A549 (cell line): ENCODE data around the gene ABLIM1. TPM values are rescaled to one million over a fixed set of nuclear protein-coding genes. Genes with fewer than 3 reads are reported as not detected.

Experiments
- ATAC-seq, 2 experiments: fragments of 200-7000 bp in 1 of 2; fragments of >200 bp in 1 of 2; cut with Nextera tagmentation in 1 of 2; cut with Tn5 transposase in 1 of 2; 3 replicates each; pipeline versions ENCODE4 v1.8.0 to v1.9.1; 2018 to 2020; ENCODE audit warnings: mild to moderate bottlenecking in 1 of 2, moderate library complexity in 1 of 2
- CTCF ChIA-PET: fragments of 300-600 bp; sonication (Branson Sonifier 250); formaldehyde crosslinking; extraction: SDS; loops from one replicate; lab custom pipeline; 2021; ENCODE audit warnings: antibody characterized with exemption, inconsistent platforms; lab: Yijun Ruan, JAX
- POLR2A ChIA-PET: fragments of 350-600 bp; formaldehyde crosslinking; extraction: SDS; loops from one replicate; lab custom pipeline; 2021; ENCODE audit warnings: antibody characterized with exemption, inconsistent platforms; lab: Yijun Ruan, JAX
- DNase-seq, 2 experiments: peaks; one replicate each; pipeline versions ENCODE4 v3.0.0 to v3.0.0-alpha.2; 2011 to 2016; ENCODE audit warnings: low read depth in 1 of 2, low spot score in 1 of 2
- FAIRE-seq: peaks from 2 replicates; lab custom pipeline; 2011; peaks lifted over from hg19 to GRCh38; lab: Jason Lieb, UNC
- H3K27ac ChIP-seq, 2 experiments: fragments of >200 bp; sonication (Bioruptor Twin); formaldehyde crosslinking; 3 replicates each; pipeline ENCODE4 v1.5.1; 2016 to 2017
- H3K4me1 ChIP-seq: fragments of >200 bp; sonication (Bioruptor Twin); formaldehyde crosslinking; 3 replicates; pipeline ENCODE4 v1.6.1; 2016
- H3K4me2 ChIP-seq: fragments of >200 bp; sonication (Bioruptor Twin); formaldehyde crosslinking; 3 replicates; pipeline ENCODE4 v1.6.1; 2016
- H3K4me3 ChIP-seq: fragments of >200 bp; sonication (Bioruptor Twin); formaldehyde crosslinking; 3 replicates; pipeline ENCODE4 v1.5.1; 2016
- H3K9me3 ChIP-seq: fragments of >200 bp; sonication (Bioruptor Twin); formaldehyde crosslinking; 3 replicates; pipeline ENCODE4 v1.6.1; 2016
- BHLHE40 ChIP-seq: IDR thresholded peaks from 2 replicates; pipeline ENCODE4 v1.6.1; 2012; ENCODE audit warnings: low read depth, low read length, inconsistent platforms
- EHF ChIP-seq: fragments of 250-450 bp; sonication (Bioruptor Pico); IDR thresholded peaks from 2 replicates; pipeline ENCODE4 v1.5.0; 2020; ENCODE audit warnings: mild to moderate bottlenecking
- ESRRA ChIP-seq: fragments of 150-350 bp; IDR thresholded peaks from 2 replicates; pipeline ENCODE4 v1.6.1; 2014; ENCODE audit warnings: mild to moderate bottlenecking, low read length, borderline replicate concordance
- HEYL ChIP-seq: fragments of 250-450 bp; sonication (Bioruptor Pico); IDR thresholded peaks from 2 replicates; pipeline ENCODE4 v1.8.0; 2021; ENCODE audit warnings: mild to moderate bottlenecking, moderate library complexity
- MYC ChIP-seq: IDR thresholded peaks from 2 replicates; pipeline ENCODE4 v1.6.1; 2012; ENCODE audit warnings: mild to moderate bottlenecking, inconsistent platforms, low read length, improper control_type of control experiment, borderline replicate concordance
- NPAS2 ChIP-seq: fragments of 250-450 bp; sonication (Bioruptor Pico); IDR thresholded peaks from 2 replicates; pipeline ENCODE4 v1.8.0; 2022; ENCODE audit warnings: mild to moderate bottlenecking, moderate library complexity, borderline replicate concordance
- NR3C1 ChIP-seq: fragments of >200 bp; sonication (Bioruptor Twin); formaldehyde crosslinking; IDR thresholded peaks from 3 replicates; pipeline ENCODE4 v1.6.1; 2017
- PHF8 ChIP-seq: fragments of 200-600 bp; sonication (generic); IDR thresholded peaks from 2 replicates; pipeline ENCODE4 v1.6.1; 2016; ENCODE audit warnings: low read depth, mild to moderate bottlenecking, antibody characterized with exemption, moderate library complexity, borderline replicate concordance
- POLR2AphosphoS2 ChIP-seq: conservative IDR thresholded peaks from 2 replicates; pipeline ENCODE4 v1.6.1; 2012; ENCODE audit warnings: low read length, improper control_type of control experiment, inconsistent platforms
- RARB ChIP-seq: fragments of 250-450 bp; sonication (Bioruptor Pico); IDR thresholded peaks from 2 replicates; pipeline ENCODE4 v1.8.0; 2021; ENCODE audit warnings: mild to moderate bottlenecking, moderate library complexity
- SMC3 ChIP-seq: fragments of >200 bp; sonication (Bioruptor Twin); formaldehyde crosslinking; IDR thresholded peaks from 3 replicates; pipeline ENCODE4 v1.6.1; 2018; ENCODE audit warnings: inconsistent platforms
- TFCP2L1 ChIP-seq: fragments of 250-450 bp; sonication (Bioruptor Pico); IDR thresholded peaks from 2 replicates; pipeline ENCODE4 v1.5.0; 2021; ENCODE audit warnings: mild to moderate bottlenecking
- TP53 ChIP-seq: fragments of 250-450 bp; sonication (Bioruptor Pico); IDR thresholded peaks from 2 replicates; pipeline ENCODE4 v1.5.0; 2021; ENCODE audit warnings: mild to moderate bottlenecking, moderate library complexity
- WGBS: methylation state at CpG from one replicate; pipeline ENCODE4 v1.1.6; 2017; ENCODE audit errors: missing lambda C conversion rate; 5-methylcytosine and 5-hydroxymethylcytosine counted together
- polyA plus RNA-seq, 4 experiments: library from polyadenylated mRNA; depleted of rRNA in 3 of 4; stranded (reverse); fragments of >200 nt; fragmentation: RNase III in 1 of 4; extraction: RNeasy Plus Mini Kit Qiagen cat#74134 plus additional on column Dnase treatment in 1 of 4; gene quantifications; 2 replicates in 3 of 4; 3 replicates in 1 of 4; pipeline ENCODE4 v1.2.3, GENCODE V29; 2011 to 2017
- TF ChIP-seq, protein P1 (sequence below): fragments of 200-600 bp; sonication (generic); IDR thresholded peaks from 2 replicates; pipeline ENCODE4 v1.6.1; 2016; ENCODE audit warnings: antibody characterized with exemption, mild to moderate bottlenecking, moderate library complexity
- TF ChIP-seq, protein P2 (sequence below): fragments of 250-450 bp; sonication (Bioruptor Pico); IDR thresholded peaks from 2 replicates; pipeline ENCODE4 v1.5.0; 2021; ENCODE audit warnings: mild to moderate bottlenecking, moderate library complexity, borderline replicate concordance
- TF ChIP-seq, protein P3 (sequence below): fragments of 450-650 bp; IDR thresholded peaks from 2 replicates; pipeline ENCODE4 v1.6.1; 2014; ENCODE audit warnings: antibody characterized with exemption
- TF ChIP-seq, protein P4 (sequence below): fragments of 250-450 bp; sonication (Bioruptor Pico); IDR thresholded peaks from 2 replicates; pipeline ENCODE4 v1.5.0; 2020; ENCODE audit warnings: low read depth, mild to moderate bottlenecking, moderate library complexity
- TF ChIP-seq, protein P5 (sequence below): fragments of >200 bp; sonication (Bioruptor Twin); formaldehyde crosslinking; IDR thresholded peaks from 2 replicates; pipeline ENCODE4 v1.6.1; 2016

Gene ABLIM1
- polyA plus RNA-seq, 2 of the 4 experiments (the other 2 are of a cell fraction) = 21.4 to 70.2 TPM

DNA sequence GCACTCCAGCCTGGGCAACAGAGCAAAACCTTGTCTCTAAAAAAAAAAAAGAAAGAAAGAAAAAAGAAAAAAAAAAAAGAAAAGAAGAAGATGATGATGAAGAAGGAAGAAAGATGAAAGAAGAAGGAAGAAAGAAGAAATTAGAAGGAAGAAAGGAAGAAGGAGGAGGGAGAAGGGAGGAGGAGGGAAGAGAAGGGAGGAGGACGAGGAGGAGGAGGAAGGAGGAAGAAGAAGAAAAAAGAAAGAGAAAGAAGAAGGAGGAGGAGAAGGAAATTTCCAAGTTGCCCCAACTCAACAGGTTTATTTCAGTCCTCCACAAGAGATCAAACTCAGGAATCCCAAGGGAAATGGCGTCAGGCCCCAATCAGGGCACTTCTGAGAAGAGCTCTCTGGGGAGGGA lies 115.7 kb downstream of the ABLIM1 start:
- H3K27ac ChIP-seq = no peak overlapping the region
- H3K4me1 ChIP-seq = no peaks in the 10 kb centered on the region
- CTCF ChIA-PET = interaction anchor here (0.8 to 4.7 kb wide), 7 partner anchors 10 to 238 kb away, joined by 3 to 30 read pairs (median 3); no protein-coding TSS in a partner anchor
- no peaks in the 10 kb centered on the region for H3K9me3 ChIP-seq
- no peak for ATAC-seq
- no peak overlapping the region for H3K4me3 ChIP-seq
- TF ChIP-seq EHF (CRISPR knock-in tag) = no peak
- no peak for TF ChIP-seq ESRRA
- no peak for TF ChIP-seq SMC3
- no peak for TF ChIP-seq TFCP2L1 (CRISPR knock-in tag)
- TF ChIP-seq, protein P1, sequence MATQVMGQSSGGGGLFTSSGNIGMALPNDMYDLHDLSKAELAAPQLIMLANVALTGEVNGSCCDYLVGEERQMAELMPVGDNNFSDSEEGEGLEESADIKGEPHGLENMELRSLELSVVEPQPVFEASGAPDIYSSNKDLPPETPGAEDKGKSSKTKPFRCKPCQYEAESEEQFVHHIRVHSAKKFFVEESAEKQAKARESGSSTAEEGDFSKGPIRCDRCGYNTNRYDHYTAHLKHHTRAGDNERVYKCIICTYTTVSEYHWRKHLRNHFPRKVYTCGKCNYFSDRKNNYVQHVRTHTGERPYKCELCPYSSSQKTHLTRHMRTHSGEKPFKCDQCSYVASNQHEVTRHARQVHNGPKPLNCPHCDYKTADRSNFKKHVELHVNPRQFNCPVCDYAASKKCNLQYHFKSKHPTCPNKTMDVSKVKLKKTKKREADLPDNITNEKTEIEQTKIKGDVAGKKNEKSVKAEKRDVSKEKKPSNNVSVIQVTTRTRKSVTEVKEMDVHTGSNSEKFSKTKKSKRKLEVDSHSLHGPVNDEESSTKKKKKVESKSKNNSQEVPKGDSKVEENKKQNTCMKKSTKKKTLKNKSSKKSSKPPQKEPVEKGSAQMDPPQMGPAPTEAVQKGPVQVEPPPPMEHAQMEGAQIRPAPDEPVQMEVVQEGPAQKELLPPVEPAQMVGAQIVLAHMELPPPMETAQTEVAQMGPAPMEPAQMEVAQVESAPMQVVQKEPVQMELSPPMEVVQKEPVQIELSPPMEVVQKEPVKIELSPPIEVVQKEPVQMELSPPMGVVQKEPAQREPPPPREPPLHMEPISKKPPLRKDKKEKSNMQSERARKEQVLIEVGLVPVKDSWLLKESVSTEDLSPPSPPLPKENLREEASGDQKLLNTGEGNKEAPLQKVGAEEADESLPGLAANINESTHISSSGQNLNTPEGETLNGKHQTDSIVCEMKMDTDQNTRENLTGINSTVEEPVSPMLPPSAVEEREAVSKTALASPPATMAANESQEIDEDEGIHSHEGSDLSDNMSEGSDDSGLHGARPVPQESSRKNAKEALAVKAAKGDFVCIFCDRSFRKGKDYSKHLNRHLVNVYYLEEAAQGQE = no peak
- TF ChIP-seq NPAS2 = no peak
- TF ChIP-seq, protein P2, sequence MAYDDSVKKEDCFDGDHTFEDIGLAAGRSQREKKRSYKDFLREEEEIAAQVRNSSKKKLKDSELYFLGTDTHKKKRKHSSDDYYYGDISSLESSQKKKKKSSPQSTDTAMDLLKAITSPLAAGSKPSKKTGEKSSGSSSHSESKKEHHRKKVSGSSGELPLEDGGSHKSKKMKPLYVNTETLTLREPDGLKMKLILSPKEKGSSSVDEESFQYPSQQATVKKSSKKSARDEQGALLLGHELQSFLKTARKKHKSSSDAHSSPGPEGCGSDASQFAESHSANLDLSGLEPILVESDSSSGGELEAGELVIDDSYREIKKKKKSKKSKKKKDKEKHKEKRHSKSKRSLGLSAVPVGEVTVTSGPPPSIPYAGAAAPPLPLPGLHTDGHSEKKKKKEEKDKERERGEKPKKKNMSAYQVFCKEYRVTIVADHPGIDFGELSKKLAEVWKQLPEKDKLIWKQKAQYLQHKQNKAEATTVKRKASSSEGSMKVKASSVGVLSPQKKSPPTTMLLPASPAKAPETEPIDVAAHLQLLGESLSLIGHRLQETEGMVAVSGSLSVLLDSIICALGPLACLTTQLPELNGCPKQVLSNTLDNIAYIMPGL (CRISPR knock-in tag) = no peak
- TF ChIP-seq PHF8 = no peak
- no peak for TF ChIP-seq NR3C1
- TF ChIP-seq, protein P3, sequence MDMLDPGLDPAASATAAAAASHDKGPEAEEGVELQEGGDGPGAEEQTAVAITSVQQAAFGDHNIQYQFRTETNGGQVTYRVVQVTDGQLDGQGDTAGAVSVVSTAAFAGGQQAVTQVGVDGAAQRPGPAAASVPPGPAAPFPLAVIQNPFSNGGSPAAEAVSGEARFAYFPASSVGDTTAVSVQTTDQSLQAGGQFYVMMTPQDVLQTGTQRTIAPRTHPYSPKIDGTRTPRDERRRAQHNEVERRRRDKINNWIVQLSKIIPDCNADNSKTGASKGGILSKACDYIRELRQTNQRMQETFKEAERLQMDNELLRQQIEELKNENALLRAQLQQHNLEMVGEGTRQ = no peak
- TF ChIP-seq, protein P4, sequence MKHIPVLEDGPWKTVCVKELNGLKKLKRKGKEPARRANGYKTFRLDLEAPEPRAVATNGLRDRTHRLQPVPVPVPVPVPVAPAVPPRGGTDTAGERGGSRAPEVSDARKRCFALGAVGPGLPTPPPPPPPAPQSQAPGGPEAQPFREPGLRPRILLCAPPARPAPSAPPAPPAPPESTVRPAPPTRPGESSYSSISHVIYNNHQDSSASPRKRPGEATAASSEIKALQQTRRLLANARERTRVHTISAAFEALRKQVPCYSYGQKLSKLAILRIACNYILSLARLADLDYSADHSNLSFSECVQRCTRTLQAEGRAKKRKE (CRISPR knock-in tag) = no peak
- no peak for TF ChIP-seq RARB (CRISPR knock-in tag)
- TF ChIP-seq, all 56 proteins: peak for 0
- no peak for FAIRE-seq
- no peak overlapping the region for H3K4me2 ChIP-seq
- DNase-seq = no peak
- POLR2A ChIA-PET = no interaction called here
- WGBS = 89% methylated on average over 2 of the region's 2 CpGs

DNA sequence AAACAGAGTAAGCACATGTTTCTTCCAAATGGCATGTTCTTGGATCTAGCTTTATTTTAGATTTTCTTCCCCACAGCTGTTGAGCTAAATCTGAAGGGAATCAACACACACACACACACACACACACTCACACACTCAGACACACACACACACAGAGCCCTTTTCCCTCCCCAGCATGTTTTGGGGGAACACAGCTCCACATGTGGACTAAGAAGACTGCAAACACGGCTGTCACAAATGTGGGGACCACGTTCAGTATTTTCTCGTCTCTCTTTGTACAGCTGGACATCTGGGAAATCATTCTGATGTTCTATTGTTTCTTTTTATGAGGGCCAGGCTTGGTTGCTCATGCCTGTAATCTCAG lies 116.3 kb downstream of the ABLIM1 start:
- Histone ChIP-seq H3K4me3 (no peak overlapping the region), H3K4me2 (no peak overlapping the region), H3K27ac (no peak overlapping the region), H3K4me1 (no peaks in the 10 kb centered on the region), H3K9me3 (no peaks in the 10 kb centered on the region)
- FAIRE-seq (no peak), ATAC-seq (no peak), DNase-seq (no peak)
- CTCF ChIA-PET = interaction anchor here (0.8 to 4.7 kb wide), 7 partner anchors 9 to 264 kb away, joined by 3 to 30 read pairs (median 5); no protein-coding TSS in a partner anchor
- POLR2A ChIA-PET = no interaction called here
- TF ChIP-seq, protein P5, sequence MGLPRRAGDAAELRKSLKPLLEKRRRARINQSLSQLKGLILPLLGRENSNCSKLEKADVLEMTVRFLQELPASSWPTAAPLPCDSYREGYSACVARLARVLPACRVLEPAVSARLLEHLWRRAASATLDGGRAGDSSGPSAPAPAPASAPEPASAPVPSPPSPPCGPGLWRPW = no peak
- no peak for TF ChIP-seq POLR2AphosphoS2
- no peak for TF ChIP-seq TP53
- TF ChIP-seq MYC = no peak
- no peak for TF ChIP-seq BHLHE40
- no peak for TF ChIP-seq HEYL (CRISPR knock-in tag)
- 87% methylated on average over 3 of the region's 3 CpGs for WGBS
